Suprapubic skin (tissue), 4 donors: ENCODE measurements around the gene MT1X. TPM values are rescaled to one million over a fixed set of nuclear protein-coding genes. Genes with fewer than 3 reads are reported as not detected.
"Not testable (repeated sequence)": the region's sequence is repeated elsewhere in the genome, so short reads cannot be mapped to it uniquely, and the experiment has no call there.

Source experiments
- DNase-seq, 2 donors: peaks; one replicate each; pipeline ENCODE4 v3.0.0-alpha.2; 2019; ENCODE audit warnings: low spot score in 2 of 2
- H3K27ac ChIP-seq: fragments of 200-600 bp; sonication (generic); one replicate; pipeline ENCODE4 v1.5.1; 2019
- H3K27me3 ChIP-seq: fragments of 200-600 bp; sonication (generic); one replicate; pipeline ENCODE4 v1.5.1; 2019
- H3K36me3 ChIP-seq: fragments of 200-600 bp; sonication (generic); one replicate; pipeline ENCODE4 v1.5.1; 2019
- H3K4me1 ChIP-seq: fragments of 200-600 bp; sonication (generic); one replicate; pipeline ENCODE4 v1.5.1; 2019
- H3K4me3 ChIP-seq: fragments of 200-600 bp; sonication (generic); one replicate; pipeline ENCODE4 v1.5.1; 2019; ENCODE audit warnings: mild to moderate bottlenecking
- H3K9me3 ChIP-seq: fragments of 200-600 bp; sonication (generic); one replicate; pipeline ENCODE4 v1.5.1; 2019
- CTCF ChIP-seq, 2 donors: fragments of 200-600 bp in 1 of 2; fragments of 450-650 bp in 1 of 2; sonication (generic) in 1 of 2; IDR thresholded peaks; one replicate each; pipeline ENCODE4 v1.5.1; 2016 to 2019; ENCODE audit warnings: antibody characterized with exemption in 2 of 2, mild to moderate bottlenecking in 1 of 2, moderate library complexity in 1 of 2
- EP300 ChIP-seq: sonication (generic); formaldehyde crosslinking; IDR thresholded peaks from one replicate; pipeline ENCODE4 v1.6.1; 2017; ENCODE audit warnings: antibody characterized with exemption
- POLR2A ChIP-seq, 2 donors: fragments of 450-650 bp; IDR thresholded peaks; one replicate each; pipeline ENCODE4 v1.6.1; 2017; ENCODE audit warnings: antibody characterized with exemption in 2 of 2, mild to moderate bottlenecking in 2 of 2, moderate library complexity in 2 of 2
- POLR2AphosphoS5 ChIP-seq, 3 donors: sonication (generic); formaldehyde crosslinking; IDR thresholded peaks; one replicate each; pipeline ENCODE4 v1.6.1; 2017; ENCODE audit warnings: antibody characterized with exemption in 3 of 3
- WGBS: methylation state at CpG from one replicate; pipeline ENCODE4 v1.1.5; 2018; 5-methylcytosine and 5-hydroxymethylcytosine counted together
- total RNA-seq, 4 donors: library from RNA; depleted of rRNA; stranded (reverse); fragments of >200 nt; gene quantifications; one replicate each; pipeline ENCODE4 v1.1.0, GENCODE V29; 2016

Gene MT1X
- total RNA-seq, 4 donors from 2014 or later: 2,588 to 6,426 (median 4,304) TPM

GRCh38 chr16:56715126-56715525, 32.9 kb downstream of the MT1X start:
- 78% methylated on average over 4 of the region's 4 CpGs for WGBS
- no peak for DNase-seq
- H3K9me3 ChIP-seq: no peaks in the 10 kb centered on the region

DNA sequence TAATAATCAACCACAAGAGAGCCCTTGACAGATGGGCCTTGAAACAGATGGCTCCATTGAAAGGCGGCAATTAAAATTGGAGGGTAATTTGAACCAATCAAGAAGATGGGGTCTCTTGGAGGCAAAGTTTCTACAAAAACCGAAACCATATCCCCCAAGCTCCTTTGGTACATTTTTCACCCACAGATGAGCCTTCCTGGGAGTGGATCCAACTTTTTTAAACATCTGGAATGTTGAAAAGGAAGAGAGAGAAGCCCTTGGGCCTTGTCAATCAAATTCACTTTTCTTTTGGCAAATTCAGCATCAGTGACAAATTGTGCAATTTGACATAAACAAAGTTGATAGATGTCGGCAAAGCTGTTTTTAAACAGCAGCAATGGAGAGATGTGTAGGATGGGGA, 34.5 kb downstream of the MT1X start:
- DNase-seq: no peak
- Histone ChIP-seq H3K27ac (no peak overlapping the region), H3K4me1 (no peaks in the 10 kb centered on the region), H3K9me3 (no peaks in the 10 kb centered on the region), H3K36me3 (no peaks in the 10 kb centered on the region), H3K27me3 (no peaks in the 10 kb centered on the region), H3K4me3 (no peak overlapping the region)
- WGBS: 62% methylated on average over 3 of the region's 3 CpGs
- TF ChIP-seq POLR2A (IDR thresholded peaks at IDR 0.05) (no peak), EP300 (no peak), POLR2AphosphoS5 (IDR thresholded peaks at IDR 0.05) (no peak), CTCF (IDR thresholded peaks at IDR 0.05) (no peak)

More at GRCh38 chr16:56715126-56715525, 32.9 kb downstream of the MT1X start:
- Histone ChIP-seq H3K4me1 (no peaks in the 10 kb centered on the region), H3K36me3 (no peaks in the 10 kb centered on the region), H3K27ac (no peak overlapping the region), H3K4me3 (no peak overlapping the region), H3K27me3 (no peaks in the 10 kb centered on the region)
- TF ChIP-seq EP300 (no peak), POLR2A (IDR thresholded peaks at IDR 0.05) (no peak), POLR2AphosphoS5 (IDR thresholded peaks at IDR 0.05) (no peak), CTCF (IDR thresholded peaks at IDR 0.05) (no peak)

DNA sequence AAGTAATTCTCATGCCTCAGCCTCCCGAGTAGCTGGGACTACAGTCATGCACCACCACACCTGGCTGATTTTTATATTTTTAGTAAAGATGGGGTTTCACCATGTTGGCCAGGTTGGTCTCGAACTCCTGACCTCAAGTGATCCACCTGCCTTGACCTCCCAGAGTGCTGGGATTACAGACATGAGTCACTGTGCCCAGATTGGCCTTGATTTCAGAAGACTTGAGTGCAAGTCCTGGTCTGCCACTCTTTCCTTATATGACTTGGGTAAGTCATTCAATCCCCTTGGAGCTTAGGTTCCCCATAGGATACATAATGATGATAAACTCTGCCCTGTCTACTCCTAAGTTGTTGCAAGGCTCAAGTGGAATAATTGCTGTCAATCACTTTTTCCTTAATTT, 35.3 kb downstream of the MT1X start:
- H3K9me3 ChIP-seq, H3K4me3 ChIP-seq, H3K4me1 ChIP-seq, H3K27ac ChIP-seq, DNase-seq, H3K36me3 ChIP-seq, H3K27me3 ChIP-seq: not testable (repeated sequence)
- 71% methylated on average over 2 of the region's 2 CpGs for WGBS

GRCh38 chr16:56722200-56722842, 40.1 kb downstream of the MT1X start:
- H3K27me3 ChIP-seq: no peaks in the 10 kb centered on the region
- H3K4me3 ChIP-seq: no peak overlapping the region
- no peaks in the 10 kb centered on the region for H3K4me1 ChIP-seq
- no peak for DNase-seq
- H3K36me3 ChIP-seq: no peaks in the 10 kb centered on the region
- 73% methylated on average over 5 of the region's 5 CpGs for WGBS
- no peaks in the 10 kb centered on the region for H3K9me3 ChIP-seq
- no peak for TF ChIP-seq EP300
- TF ChIP-seq POLR2A (IDR thresholded peaks at IDR 0.05): no peak
- TF ChIP-seq POLR2AphosphoS5 (IDR thresholded peaks at IDR 0.05): no peak
- no peak for TF ChIP-seq CTCF (IDR thresholded peaks at IDR 0.05)
- no peak overlapping the region for H3K27ac ChIP-seq

DNA sequence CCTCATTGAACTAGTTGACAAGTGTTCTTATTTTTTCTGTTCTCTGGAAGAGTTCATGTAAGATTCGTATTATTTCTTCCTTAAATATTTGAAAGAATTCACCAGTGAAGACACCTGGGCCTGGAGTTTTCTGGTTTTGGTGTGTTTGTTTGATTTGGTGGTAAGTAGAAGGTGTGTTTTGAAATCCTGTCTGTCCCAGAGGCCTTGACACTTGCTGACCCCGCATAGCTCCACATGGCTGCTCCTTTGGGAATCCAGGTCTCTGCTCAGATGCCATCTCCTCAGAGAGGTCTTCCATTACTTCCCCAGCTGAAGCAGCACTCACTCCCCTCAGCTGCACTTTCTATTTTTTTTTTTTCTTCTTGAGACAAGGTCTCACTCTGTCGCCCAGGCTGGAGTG, 41.9 kb downstream of the MT1X start:
- DNase-seq: no peak
- no peaks in the 10 kb centered on the region for H3K36me3 ChIP-seq
- 93% methylated on average over 3 of the region's 3 CpGs for WGBS
- no peak overlapping the region for H3K4me3 ChIP-seq
- H3K9me3 ChIP-seq: no peaks in the 10 kb centered on the region
- H3K27me3 ChIP-seq: no peaks in the 10 kb centered on the region
- TF ChIP-seq POLR2AphosphoS5 (IDR thresholded peaks at IDR 0.05) (no peak), POLR2A (IDR thresholded peaks at IDR 0.05) (no peak), CTCF (IDR thresholded peaks at IDR 0.05) (no peak), EP300 (no peak)
- H3K27ac ChIP-seq: no peak overlapping the region
- H3K4me1 ChIP-seq: peaks cover 7% of the 10 kb centered on the region

DNA sequence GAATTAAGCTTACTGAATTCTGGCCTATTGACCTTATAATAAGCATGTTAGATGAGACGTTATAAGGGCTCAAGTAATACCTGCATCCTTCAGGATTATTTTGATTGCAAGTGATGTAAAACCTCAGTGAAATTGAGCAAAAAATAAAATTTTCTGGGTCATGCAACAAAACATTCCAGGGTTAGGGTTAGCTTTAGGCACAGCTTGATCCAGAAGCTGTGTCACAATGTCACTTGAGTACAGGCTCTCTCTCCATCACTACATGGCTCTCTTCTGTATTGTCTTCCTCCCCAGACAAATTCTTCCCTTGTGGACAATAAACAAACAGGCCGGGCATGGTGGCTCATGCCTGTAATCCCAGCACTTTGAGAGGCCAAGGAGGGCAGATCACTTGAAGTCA, 44.0 kb downstream of the MT1X start:
- no peaks in the 10 kb centered on the region for H3K36me3 ChIP-seq
- no peak overlapping the region for H3K27ac ChIP-seq
- H3K4me1 ChIP-seq: peaks cover 23% of the 10 kb centered on the region
- no peaks in the 10 kb centered on the region for H3K27me3 ChIP-seq
- 90% methylated on average over 2 of the region's 2 CpGs for WGBS
- no peak for DNase-seq
- TF ChIP-seq EP300: no peak
- TF ChIP-seq POLR2A (IDR thresholded peaks at IDR 0.05): no peak
- TF ChIP-seq POLR2AphosphoS5 (IDR thresholded peaks at IDR 0.05): no peak
- TF ChIP-seq CTCF (IDR thresholded peaks at IDR 0.05): no peak
- H3K4me3 ChIP-seq: no peak overlapping the region
- no peaks in the 10 kb centered on the region for H3K9me3 ChIP-seq
